GM12873 (cell line): ENCODE results near the gene MB.

Source experiments
- TF ChIP-seq, protein P1 (sequence below): IDR thresholded peaks from 2 replicates; pipeline ENCODE4 v1.5.1; 2012; ENCODE audit warnings: low read depth, mild to moderate bottlenecking, moderate library complexity, low read length, control low read depth; ENCODE audit not compliant: insufficient read depth; ENCODE audit errors: missing control alignments

The MB gene

DNA sequence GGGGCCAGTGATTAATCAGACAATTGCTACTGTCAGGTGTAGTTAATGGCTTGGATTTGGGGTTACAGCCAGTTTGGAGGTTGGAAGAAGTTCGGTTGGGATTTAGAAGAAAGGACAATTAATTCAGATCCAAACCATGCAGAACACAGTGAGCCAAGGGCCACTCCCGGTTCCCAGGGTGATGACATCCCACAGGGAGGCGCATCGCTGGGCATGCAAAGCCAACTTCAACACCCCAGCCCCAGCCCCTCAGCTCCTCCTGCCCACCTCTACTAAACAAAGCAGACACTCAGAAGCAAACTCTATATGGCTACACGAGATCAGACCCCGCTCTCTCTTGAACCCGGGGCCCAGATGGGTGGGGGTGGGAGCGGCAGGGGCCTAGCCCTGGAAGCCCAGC is 10.2 kb downstream of the MB start:
- TF ChIP-seq, protein P1, sequence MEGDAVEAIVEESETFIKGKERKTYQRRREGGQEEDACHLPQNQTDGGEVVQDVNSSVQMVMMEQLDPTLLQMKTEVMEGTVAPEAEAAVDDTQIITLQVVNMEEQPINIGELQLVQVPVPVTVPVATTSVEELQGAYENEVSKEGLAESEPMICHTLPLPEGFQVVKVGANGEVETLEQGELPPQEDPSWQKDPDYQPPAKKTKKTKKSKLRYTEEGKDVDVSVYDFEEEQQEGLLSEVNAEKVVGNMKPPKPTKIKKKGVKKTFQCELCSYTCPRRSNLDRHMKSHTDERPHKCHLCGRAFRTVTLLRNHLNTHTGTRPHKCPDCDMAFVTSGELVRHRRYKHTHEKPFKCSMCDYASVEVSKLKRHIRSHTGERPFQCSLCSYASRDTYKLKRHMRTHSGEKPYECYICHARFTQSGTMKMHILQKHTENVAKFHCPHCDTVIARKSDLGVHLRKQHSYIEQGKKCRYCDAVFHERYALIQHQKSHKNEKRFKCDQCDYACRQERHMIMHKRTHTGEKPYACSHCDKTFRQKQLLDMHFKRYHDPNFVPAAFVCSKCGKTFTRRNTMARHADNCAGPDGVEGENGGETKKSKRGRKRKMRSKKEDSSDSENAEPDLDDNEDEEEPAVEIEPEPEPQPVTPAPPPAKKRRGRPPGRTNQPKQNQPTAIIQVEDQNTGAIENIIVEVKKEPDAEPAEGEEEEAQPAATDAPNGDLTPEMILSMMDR, result no peak

DNA sequence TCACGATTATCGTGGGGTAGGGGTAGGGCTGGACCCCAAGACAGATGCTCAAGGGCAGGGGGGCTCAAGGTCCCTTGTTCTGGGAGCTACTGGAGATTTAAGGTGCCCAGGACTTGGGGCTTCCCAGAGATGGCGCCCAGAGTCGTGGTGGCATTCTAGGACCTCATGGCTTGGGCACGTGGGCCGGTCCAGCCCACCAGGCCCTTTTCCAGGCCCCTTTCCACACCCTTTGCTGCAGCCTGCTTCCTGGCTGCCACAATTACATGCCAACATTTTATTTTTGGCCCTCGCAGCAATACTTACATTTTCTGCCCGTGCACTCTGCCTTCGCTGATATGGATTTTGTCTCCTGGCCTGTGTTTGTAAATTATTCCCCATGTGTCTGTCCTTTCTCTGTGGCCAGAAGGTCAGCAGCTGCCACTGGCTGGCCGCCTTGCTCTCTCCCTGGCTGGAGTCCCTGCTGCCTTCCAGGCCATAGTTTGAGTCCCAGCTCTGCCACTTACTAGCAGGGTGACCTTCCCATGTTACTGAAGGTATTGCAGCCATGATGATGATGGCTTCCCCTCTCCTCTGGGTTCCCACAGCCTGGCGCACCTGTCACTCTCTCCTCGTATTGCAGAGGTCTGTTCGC is 11.2 kb downstream of the MB start:
- TF ChIP-seq, protein P1, result no peak

DNA sequence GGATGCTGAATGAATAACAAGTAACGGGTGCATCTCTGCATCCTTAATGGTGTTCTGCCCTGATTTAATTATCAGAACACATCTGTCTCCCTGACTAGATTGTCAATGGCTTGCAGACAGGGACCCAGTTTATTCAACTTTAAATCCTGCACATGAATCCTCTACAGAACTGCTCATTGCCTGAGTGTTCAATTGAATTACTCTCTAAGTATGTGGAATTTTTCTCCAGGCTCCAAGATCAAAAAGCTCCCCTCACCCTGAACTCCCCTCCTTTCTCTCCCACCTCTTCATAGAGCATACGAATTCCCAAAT is 11.8 kb downstream of the MB start:
- TF ChIP-seq, protein P1, result no peak

DNA sequence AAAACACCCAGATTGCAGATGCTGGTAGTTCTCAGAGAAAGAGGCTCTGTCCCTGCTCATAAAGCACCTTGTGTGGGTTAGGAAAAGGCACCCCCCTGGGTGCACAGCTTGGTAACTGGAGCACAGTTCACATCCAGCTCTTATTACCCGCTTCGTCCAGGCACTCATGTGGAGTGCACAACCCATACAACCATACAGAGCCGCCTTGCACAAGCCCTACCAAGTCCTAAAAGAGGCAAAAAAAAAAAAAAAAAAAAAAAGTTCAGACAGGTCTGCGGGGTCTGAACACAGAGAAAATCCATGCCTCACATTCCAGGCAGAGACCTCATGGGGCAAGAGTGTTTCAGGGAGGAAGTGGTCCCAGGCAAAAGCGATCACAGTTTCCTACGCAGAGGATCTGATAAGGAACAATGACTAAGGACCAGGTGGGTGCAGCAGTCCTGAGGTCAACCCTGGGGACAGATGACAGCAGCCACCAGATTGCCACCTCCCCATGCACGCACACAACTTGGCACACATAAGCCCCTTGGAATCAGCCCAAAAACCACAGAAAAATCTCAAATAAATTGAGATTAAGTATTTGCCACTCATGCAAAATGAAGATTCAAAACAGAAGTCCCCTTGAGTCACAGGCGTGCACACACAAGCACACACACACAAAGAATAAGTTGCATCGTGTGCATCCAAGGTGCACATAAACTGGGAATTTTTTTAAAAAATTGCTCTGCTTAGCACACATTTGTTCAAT is 12.3 kb downstream of the MB start:
- TF ChIP-seq, protein P1, result no peak

DNA sequence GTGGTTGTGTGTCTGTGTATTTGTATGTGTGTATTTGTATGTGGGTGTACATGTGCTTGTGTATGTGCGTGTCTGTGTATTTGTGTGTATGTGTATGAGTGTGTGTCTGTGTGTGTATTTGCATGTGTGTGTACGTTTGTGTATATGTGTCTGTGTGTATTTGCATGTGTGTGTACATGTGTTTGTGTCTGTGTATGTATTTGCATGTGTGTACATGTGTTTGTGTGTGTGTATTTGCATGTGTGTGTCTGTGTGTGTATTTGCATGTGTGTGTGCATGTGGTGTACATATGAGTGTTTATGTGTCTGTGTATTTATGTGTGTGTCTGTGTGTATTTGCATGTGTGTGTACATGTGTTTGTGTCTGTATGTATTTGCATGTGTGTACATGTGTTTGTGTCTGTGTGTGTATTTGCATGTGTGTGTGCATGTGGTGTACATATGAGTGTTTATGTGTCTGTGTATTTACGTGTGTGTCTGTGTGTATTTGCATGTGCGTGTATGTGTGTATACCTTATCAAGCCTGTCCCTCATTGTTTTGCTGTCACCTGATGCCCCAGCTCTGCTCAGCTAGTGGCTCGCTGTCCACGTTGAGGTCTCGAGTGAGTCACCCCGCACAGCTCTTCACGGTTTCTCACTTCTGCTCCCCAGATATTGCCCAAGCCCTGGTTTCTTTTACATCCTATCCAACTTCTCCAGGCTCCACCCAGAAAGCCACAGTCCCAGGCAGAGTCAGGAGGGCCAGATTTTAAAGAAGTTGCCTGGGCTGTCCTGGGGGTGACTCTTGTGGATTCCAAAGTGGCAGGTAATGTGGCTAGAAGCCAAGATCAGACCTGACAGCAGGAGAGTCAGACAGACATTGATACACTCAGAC is 15.2 kb downstream of the MB start:
- TF ChIP-seq, protein P1, result no peak

DNA sequence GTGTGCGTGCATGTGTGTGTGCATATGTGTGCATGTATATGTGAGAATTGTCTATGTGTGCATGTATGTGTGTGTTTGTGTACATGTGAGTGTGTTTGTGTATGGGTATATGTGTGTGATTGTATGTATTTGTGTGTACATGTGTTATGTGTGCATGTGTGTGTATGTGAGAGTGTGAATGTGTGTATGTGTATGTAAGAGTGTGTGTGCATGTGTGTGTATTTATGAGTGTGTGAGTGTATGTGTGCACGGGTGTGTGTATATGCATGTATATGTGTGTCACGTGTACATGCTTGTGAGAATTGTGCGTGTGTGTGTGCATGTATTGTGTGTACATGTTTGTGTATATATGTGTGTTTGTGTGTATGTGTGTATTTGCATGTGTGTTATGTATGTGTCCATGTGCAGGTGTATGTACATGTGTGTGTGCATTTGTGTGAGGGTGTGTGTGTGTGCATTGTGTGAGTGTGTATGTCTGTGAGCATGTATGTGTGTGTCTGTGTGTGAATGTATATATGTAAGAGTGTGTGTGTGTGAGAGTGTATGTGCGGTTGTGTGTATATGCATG is 16.0 kb downstream of the MB start:
- TF ChIP-seq, protein P1, result no peak

DNA sequence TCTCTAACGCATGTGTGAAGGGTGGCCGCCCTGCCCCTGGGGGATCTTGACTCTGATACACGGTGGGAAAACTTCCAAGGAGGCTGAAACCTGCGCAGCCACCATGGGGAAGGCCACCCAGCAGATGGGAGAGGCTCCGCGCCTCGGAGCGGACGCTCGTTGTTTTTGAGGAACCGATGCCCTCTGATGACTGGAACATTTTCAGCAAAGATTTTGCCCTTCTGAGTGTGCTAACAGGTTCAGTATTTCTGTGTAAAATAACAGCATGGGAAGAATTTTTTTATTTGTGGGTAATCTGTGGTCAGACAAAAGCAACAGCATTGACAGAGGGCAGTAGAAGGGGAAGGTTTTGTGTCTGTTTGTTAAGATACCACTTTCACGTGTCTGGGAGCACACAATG is 16.7 kb downstream of the MB start:
- TF ChIP-seq, protein P1, result no peak
